ENCODE results near the gene GATA5.

GRCh38 chr20:62415354-62416111, 60.3 kb downstream of the GATA5 start:
- TF ChIP-seq EZH2 (IDR thresholded peaks at IDR 0.05; ENCODE audit: low read depth) = no peak
- no peak for TF ChIP-seq CTCF (conservative IDR thresholded peaks at IDR 0.05)

Measured in PC-9 (cell line).